UCSD-AML1 (cell line): ENCODE measurements around the gene XBP1.
"Not testable (repeated sequence)": the region's sequence is repeated elsewhere in the genome, so short reads cannot be mapped to it uniquely, and the experiment has no call there.

Experiments
- DNase-seq: peaks from one replicate; lab custom pipeline; 2025; ENCODE audit not compliant: unreplicated experiment; lab: John Stamatoyannopoulos, UW

XBP1 gene

DNA sequence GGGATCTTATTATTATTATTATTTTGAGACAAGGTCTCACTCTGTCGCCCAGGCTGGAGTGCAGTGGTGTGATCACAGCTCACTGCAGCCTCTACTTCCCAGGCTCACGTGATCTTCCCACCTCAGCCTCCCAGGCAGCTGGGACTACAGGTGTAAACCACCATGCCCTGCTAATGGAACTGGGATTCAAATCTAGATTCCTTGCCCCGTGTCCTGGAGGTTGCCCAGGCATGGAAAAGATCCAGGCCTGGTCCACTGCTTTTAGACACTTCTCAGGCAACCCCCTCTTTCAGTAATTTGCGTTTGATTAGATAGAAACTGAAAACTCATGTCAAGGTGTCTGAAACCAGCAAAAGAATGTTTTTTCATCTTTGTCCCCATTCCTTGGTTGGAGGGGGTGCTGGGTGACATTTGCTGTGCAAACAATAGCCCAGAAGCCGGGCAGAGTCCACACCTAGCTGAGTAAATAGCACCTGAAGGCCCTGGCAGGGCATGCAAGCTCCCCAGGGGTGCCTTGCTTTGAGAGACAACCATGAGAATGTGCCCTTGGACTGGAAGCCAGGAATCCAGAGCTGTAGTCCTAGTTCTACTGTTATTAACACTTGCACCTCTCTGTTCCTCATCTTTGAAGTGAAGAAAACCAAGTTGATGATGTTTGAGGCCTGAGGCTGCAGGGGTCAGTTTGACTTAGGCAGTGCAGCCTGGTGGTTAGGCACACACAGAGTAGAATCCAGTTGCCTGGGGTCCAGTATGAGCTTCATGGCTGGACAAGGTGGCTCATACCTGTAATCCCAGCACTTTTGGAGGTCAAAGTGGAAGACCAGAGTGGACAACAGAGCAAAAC lies 19.1 kb upstream of the XBP1 start:
- no peak for DNase-seq

DNA sequence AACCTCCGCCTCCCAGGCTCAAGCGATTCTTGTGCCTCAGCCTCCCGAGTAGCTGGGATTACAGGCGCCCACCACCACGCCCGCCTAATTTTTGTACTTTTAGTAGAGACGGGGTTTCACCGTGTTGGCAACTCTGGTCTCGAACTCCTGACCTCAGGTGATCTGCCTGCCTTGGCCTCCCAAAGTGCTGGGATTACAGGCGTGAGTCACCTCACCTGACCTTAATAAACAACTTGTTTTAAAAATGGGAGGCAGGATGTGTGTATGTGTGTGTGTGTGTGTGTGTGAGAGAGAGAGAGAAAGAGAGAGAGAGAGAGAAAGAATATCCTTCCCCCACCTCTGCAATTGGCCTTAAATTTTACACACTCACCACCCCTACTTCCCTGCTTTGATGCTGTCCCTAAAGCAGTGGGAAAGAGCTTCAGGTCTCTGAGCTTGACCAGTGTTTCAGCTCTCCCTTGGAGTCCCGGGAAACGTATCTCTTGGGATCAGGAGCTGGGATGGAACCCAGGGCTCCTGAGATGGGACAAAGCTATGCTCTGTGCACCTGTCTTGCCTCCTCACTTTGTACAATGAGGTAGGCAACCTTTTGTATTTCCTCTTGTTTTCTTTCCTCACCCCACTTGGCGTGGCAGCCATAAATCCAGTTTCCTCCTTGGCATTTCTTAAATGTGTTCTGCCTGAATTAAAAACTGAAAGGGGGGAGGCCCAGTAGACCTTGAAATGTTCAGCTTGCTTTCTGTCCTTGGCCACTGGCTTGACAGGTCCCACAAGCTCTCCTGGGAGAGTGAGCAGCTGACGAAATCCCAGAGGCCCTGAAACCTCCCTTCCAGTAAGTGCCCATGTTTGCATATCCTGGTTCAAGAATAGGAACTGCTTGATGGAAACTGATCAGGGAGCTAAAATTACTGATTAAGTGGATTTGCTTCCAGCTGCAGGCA lies 17.8 kb upstream of the XBP1 start:
- peak; percentile 58 for DNase-seq

DNA sequence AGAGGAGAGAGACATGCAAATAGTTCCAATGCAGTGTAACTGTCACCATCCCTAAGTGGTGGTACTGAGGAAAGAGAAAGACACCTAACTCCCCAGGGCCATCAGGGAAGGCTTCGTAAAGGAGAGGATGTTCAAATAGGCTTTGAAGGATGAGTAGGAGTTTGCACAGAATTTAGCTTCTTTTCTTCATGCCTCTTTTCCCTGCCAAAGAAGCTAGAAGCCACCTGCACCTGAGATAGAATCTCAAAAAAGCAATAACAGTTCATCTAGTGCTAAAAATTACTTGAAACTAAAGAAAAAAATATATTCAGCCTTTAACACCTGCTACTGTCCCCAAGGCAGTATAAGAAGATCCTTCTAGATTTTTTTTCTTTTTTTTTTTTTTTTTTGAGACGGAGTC lies 16.7 kb upstream of the XBP1 start:
- DNase-seq, result no peak

DNA sequence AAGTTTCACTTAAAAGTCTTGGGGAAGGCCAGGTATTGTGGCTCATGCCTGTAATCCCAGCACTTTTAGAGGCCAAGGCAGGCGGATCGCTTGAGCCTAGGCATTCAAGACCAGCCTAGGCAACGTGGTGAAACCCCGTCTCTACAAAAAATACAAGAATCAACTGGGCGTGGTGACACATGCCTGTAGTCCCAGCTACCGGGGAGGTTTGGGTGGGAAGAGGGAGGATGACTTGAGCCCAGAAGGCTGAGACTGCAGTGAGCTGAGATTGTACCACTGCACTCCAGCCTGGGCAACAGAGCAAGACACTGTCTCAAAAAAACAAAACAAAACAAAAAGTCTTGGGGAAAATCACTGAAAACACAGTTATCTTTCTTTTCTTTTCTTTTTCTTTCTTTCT lies 15.4 kb upstream of the XBP1 start:
- no peak for DNase-seq

DNA sequence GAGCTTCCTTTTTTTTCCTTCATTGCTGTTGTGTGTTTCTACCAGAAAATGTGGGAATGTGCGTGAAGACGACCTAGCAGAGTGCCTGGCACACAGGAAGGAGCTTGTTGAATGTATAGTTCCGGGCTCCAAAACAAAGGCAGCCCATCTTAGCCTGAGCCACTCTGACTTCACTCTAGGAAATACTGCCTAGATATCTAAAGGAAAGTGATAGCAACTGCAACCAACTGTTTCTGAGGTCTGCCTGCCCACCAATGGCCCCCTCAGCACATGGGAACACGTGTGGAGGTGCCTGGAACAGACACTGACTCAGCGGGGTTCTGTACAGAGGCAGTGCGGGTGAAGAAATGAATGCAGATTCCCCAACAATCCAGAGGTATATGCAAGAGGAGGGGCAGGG lies 14.7 kb upstream of the XBP1 start:
- peak; percentile 48 for DNase-seq

DNA sequence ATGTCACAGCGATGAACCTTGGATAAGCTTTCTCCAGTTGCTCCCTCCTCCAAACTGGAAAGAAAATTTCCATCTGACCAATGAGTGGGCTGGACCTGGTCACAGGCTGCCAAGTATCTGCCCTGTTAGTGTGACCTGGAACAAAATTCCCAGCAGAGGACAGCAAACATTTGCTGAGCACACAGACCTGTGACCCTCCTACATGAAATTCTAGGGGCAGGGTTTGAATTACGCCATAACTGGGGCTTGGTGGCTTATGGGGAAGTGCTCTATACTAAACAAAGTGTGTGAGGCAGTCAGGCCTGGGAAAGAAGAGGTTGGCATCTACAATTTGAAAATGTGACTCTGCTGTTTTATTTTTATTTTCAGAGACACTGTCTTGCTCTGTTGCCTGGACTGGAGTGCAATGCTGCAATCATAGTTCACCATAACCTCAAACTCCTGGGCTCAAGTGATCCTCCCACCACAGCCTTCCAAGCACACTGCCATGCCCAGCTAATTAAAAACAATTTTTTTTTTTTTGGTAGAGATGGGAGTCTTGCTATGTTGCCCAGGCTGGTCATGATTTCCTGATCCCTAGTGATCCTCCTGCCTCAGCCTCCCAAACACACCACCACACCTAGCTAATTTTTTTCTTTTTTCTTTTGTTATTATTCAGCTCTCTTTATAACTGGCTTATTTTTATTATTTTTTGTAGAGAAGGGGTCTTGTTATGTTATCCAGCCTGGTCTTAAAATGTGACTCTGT lies 13.6 kb upstream of the XBP1 start:
- DNase-seq, result peak; percentile 47

DNA sequence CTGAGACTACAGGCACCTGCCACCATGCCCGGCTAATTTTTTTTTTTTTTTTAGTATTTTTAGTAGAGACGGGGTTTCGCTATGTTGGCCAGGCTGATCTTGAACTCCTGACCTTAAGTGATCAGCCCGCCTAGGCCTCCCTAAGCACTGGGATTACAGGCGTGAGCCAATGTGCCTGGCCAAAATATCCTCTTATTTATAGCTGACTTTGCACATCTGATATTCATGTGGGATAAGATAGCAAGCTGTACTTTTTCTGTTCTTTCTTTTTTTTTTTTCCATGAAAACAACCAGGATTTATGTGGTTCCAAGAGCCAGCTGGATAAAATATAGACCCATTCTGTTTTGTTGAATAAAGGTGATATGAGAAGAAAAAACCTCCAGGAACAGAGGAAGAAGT lies 12.1 kb upstream of the XBP1 start:
- no peak for DNase-seq

DNA sequence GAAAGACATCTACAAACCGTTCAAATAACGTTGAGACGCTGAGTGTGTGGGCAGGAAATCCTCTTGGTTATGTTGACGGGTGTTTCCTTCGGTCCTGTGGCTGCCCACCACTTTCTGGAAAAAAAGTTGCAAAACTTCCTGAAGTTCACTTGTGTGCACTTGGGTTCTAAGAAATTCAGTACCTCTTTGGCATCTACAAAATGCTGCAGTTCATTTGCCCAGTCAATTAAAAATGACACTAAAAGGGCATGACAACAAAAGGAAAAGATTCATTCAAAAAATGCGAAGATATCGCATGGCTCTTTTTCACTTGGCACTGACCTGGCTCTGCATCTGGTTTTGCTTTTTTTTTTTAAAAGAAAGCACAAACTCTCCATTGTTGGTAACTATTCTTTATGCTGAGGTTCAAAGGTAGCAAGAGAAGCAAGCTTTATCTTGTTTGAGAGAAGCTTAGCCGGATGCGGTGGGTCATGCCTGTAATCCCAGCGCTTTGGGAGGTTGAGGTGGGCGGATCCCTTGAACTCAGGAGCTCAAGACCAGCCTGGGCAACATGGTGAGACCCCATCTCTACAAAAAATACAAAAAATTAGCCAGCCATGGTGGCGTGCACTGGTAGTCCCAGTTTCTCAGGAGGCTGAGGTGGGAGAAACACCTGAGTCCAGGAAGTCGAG lies 10.6 kb upstream of the XBP1 start:
- peak; percentile 74 for DNase-seq

DNA sequence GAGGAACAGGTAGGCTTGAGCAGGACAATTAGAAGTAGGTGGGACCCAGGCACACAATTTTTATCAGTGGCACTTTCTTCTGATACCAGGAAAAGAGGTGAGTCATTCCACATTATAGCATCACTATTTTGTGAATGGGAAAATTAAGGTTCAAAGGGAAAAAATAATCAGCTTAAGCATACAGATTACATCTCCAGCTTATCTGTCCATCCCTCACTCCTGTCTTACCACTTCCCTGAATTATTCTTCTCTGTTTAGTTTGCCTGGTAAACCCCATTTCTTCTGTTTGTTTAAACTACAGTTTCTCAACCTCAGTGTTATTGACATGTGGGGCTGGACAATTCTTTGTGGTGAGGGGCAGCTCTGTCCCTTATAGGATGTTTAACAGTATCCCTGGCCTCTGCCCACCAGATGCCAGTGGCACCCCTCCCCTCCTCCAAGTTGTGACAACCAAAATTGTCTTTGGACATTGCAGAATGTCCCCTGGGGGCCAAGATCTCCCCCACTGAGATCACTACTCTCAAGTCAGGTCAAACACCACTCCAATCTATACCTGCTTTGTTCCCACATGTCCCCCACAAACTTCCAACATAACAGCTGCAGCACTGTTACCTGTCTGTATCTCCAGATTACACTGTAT lies 8.5 kb upstream of the XBP1 start:
- DNase-seq, result peak; percentile 28

DNA sequence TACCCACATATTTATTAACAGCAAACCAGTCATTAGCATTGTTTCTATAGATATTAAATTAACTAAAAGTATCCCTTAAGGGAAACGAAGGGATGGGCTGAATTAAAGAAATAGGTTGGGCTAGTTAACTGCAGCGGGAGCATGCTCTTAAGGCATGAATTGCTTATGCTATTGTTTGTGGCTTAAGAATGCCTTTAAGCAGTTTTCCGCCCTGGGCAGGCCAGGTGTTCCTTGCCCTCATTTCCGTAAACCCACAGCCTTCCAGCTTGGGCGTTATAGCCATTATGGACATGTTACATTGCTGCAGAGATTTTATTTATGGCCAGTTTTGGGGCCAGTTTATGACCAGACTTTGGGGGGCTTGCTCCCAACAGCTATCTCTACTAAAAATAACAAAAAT lies 5.1 kb upstream of the XBP1 start:
- not testable (repeated sequence) for DNase-seq

DNA sequence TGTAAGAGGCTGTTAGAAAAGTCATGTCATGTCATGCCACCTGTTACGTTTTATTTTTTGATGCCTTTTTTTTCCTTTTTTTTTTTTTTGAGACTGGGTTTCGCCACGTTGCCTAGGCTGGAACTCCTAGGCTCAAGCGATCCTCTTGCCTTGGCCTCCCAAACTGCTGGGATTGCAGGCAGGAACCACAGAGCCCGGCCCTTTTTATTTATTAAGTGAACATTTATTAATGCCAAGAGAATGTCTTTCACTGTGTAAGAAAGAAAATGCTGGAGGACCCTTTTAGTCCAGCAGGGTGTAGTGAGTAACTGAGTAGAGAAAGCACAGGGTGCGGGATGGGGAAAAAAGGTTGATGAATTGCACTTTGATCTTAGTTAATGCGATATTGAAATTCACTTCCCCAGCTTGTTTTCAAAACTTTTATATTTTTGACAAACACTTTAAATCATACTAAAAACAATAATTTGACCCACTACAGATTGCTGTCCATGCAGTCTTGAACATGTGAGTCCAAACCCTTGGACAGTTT lies 2.3 kb upstream of the XBP1 start:
- DNase-seq, result peak; percentile 59

DNA sequence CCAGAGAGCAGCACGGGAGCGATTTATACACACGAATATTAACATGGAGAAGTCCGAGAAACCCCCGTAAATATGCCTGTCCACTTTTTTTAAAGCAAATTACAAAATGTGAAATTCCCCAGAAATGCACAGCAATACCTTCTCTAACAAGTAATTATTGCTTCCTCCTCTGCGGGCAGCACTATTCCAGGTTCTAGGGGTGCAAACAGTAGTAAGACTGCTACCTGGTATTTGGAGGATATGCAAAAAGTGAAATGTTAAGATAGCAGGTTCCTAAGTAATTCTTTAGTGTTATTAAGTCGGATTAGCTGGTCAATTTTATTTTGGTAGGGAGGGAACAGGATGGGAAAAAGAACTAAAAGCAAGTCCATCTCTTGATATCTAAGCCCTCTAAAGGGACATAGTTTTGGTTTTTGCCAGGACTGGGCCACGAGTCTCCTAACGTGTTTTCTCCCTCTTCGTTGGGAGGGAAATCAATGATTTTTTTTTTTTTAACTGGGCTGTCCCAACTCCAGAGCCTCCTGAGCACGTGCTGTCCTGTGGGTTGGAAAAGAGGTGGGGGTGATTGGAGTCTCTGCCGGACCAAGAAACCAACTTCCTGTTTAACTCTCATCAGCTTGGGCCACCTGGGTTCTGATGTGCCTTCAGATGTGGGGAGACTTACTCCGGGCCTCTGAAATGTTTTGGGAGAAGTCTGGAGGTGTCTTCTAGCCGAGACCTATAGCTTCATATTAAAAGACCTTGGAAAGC lies 1.7 kb upstream of the XBP1 start:
- DNase-seq, result peak; percentile 78

DNA sequence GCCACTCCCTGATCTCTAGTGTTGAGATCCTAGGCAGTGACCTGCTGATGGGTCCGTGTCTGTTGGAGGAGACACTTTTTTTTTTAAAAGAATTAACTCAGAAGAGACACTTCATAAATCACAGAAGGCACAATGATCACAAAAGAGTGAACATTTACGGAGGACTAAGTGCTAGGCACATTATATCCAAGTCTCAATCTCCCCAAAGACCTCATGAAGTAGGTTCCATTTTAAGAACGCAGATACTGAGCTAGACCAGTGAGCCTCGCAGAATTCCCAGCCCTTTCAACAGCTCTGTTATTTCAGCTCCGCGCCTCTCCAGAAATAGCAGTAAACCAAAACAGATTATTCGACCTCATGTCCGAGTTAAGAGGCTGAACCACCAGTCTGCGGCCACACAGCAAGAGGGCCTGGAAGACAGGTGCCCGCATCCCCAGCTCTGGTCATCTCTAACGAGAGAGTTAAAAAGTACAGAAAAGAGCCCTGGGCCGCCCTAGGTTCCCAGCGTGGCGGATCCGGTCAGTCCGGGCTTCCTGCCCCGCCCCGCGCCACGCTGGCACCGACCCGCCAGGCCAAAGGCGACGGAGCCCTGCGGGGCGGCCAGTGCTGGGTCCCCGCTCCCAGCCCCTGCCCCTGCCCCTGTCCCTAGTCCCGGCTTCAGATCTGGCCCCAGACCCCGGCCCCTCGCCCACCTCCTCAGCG lies 612 bp downstream of the XBP1 start:
- peak; percentile 60 for DNase-seq

DNA sequence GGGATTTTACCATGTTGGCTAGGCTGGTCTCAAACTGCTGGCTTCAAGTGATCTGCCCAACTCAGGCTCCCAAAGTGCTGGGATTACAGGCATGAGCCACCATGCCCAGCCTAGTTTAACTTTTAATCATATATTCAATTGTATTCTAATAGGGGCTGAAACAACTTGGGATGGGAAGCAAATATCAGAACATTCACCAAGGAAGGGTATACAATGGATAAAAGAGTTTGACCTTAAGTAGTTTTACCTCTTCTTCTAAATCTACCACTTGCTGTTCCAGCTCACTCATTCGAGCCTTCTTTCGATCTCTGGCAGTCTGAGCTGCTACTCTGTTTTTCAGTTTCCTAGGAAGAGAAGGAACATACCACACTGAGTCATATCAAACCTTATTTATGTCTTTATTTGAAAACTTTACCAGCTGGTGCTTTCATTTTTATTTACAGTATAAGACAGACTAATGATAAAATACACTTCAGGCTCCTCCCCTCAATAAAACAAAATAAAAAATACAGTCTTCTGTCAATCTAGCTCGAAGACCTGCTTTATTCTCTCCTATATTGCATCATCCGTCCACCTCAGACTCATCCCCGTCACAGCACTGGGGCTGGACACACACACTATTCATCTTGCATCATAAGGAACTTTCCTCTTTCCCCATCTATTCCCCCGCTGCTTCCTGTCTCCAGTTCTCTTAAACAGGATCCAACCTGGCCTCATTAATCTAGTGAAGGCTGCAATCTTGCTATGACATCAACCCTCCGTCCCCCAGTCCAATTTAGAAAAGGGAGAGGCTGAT lies 1.4 kb downstream of the XBP1 start:
- no peak for DNase-seq

DNA sequence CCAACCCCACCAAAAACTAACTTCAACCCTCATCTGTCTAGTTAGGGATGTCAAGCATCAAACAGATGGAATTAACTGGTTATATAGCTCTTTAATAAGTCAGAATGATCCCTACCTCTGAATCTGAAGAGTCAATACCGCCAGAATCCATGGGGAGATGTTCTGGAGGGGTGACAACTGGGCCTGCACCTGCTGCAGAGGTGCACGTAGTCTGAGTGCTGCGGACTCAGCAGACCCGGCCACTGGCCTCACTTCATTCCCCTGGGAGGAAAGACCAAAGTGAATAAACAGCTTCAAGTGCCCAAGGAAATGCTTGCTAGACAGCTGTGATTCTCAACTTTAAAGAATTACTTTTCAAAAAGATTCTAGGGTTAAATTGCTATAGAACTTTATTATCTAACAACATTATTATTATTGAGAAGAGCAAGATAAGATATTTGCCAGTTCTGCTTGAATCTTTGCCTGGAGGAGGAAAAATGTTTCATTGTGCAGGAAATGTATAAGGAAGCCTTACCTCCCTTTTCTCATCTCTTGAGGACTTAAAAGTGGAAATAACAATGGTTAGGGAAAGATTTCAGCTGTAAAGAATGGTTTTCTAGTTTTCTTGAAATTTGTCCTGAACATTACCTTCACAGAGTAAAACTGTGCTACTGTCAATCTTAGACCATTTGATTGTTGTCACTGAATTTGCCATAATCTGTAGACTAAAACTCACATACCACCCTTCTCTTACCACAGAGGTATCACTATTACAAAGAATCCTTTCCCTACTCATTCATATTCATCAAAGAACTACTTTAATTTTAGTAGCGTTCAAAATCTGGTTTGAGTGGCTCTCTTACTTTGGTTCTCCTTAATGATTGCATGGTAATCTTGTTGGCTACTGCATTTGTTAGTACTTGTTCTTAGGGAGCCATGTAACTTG lies 4.2 kb downstream of the XBP1 start:
- no peak for DNase-seq

DNA sequence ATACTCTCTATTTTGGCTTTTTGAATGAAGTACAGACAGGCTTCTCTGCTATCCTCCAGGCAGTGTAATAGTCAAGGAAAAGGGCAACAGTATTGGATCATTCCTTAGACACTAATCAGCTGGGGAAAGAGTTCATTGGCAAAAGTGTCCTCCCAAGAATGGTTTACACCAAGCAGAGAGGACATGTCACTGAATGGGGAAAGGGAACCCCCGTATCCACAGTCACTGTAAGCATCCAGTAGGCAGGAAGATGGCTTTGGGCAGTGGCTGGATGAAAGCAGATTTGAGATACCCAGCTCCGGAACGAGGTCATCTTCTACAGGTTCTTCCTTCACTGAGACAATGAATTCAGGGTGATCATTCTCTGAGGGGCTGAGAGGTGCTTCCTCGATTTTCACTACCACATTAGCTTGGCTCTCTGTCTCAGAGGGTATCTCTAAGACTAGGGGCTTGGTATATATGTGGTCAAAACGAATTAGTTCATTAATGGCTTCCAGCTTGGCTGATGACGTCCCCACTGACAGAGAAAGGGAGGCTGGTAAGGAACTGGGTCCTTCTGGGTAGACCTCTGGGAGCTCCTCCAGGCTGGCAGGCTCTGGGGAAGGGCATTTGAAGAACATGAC lies 5.2 kb downstream of the XBP1 start:
- no peak for DNase-seq
